Skeletal muscle satellite cell (primary cell): ENCODE data around the gene HDAC9.

Experiments
- H3K27me3 ChIP-seq: 2 replicates; pipeline ENCODE4 v1.7.0; 2013; ENCODE audit warnings: low read length; ENCODE audit not compliant: control insufficient read depth, insufficient read depth
- H3K36me3 ChIP-seq: 2 replicates; pipeline ENCODE4 v1.7.0; 2013; ENCODE audit warnings: mild to moderate bottlenecking, control low read depth, low read length; ENCODE audit not compliant: insufficient read depth
- H3K4me1 ChIP-seq: 2 replicates; pipeline ENCODE4 v1.7.0; 2013; ENCODE audit warnings: low read length; ENCODE audit not compliant: control insufficient read depth, insufficient read depth
- H3K4me2 ChIP-seq: 2 replicates; pipeline ENCODE4 v1.7.0; 2013; ENCODE audit warnings: mild to moderate bottlenecking, low read length
- H3K4me3 ChIP-seq: 2 replicates; pipeline ENCODE4 v1.7.0; 2013; ENCODE audit warnings: low read length
- H3K9ac ChIP-seq: 2 replicates; pipeline ENCODE4 v1.7.0; 2013; ENCODE audit warnings: mild to moderate bottlenecking, low read depth, low read length, moderate library complexity
- H3K9me3 ChIP-seq: replicated peaks from 2 replicates; pipeline ENCODE4 v1.7.0; 2013; ENCODE audit warnings: mild to moderate bottlenecking, control low read depth, low read length

Gene HDAC9

GRCh38 chr7:18511351-18512140 is 16.0 kb downstream of the HDAC9 start:
- H3K4me2 ChIP-seq, result no peak overlapping the region
- H3K9me3 ChIP-seq, result no peaks in the 10 kb centered on the region
- no peaks in the 10 kb centered on the region for H3K27me3 ChIP-seq
- peaks cover 32% of the 10 kb centered on the region for H3K4me1 ChIP-seq
- H3K9ac ChIP-seq, result no peak overlapping the region
- no peak overlapping the region for H3K4me3 ChIP-seq
- no peaks in the 10 kb centered on the region for H3K36me3 ChIP-seq

GRCh38 chr7:18513343-18513742 is 17.8 kb downstream of the HDAC9 start:
- Histone ChIP-seq H3K27me3 (no peaks in the 10 kb centered on the region), H3K4me2 (no peak overlapping the region), H3K9ac (no peak overlapping the region), H3K4me1 (peaks cover 26% of the 10 kb centered on the region), H3K9me3 (no peaks in the 10 kb centered on the region), H3K4me3 (no peak overlapping the region), H3K36me3 (no peaks in the 10 kb centered on the region)

- Histone ChIP-seq H3K4me2 (no peak overlapping the region), H3K9ac (no peak overlapping the region), H3K4me1 (peaks cover 10% of the 10 kb centered on the region), H3K27me3 (no peaks in the 10 kb centered on the region), H3K36me3 (no peaks in the 10 kb centered on the region), H3K9me3 (no peaks in the 10 kb centered on the region), H3K4me3 (no peak overlapping the region)
Observed at GRCh38 chr7:18515067-18515466, 19.5 kb downstream of the HDAC9 start.

GRCh38 chr7:18517646-18518045 is 22.1 kb downstream of the HDAC9 start:
- peaks cover 17% of the 10 kb centered on the region for H3K4me1 ChIP-seq
- no peak overlapping the region for H3K4me2 ChIP-seq
- no peaks in the 10 kb centered on the region for H3K27me3 ChIP-seq
- no peak overlapping the region for H3K4me3 ChIP-seq
- no peak overlapping the region for H3K9ac ChIP-seq
- H3K9me3 ChIP-seq, result no peaks in the 10 kb centered on the region
- H3K36me3 ChIP-seq, result no peaks in the 10 kb centered on the region

- no peaks in the 10 kb centered on the region for H3K27me3 ChIP-seq
- H3K4me2 ChIP-seq, result no peak overlapping the region
- H3K9me3 ChIP-seq, result no peaks in the 10 kb centered on the region
- no peak overlapping the region for H3K4me3 ChIP-seq
- peaks cover 17% of the 10 kb centered on the region for H3K4me1 ChIP-seq
- H3K36me3 ChIP-seq, result no peaks in the 10 kb centered on the region
- H3K9ac ChIP-seq, result no peak overlapping the region
Observed at GRCh38 chr7:18518555-18518954, 23.0 kb downstream of the HDAC9 start.

GRCh38 chr7:18520450-18521235 is 25.1 kb downstream of the HDAC9 start:
- H3K36me3 ChIP-seq, result no peaks in the 10 kb centered on the region
- peaks cover 13% of the 10 kb centered on the region for H3K4me1 ChIP-seq
- no peaks in the 10 kb centered on the region for H3K27me3 ChIP-seq
- no peaks in the 10 kb centered on the region for H3K9me3 ChIP-seq
- H3K4me3 ChIP-seq, result peak overlapping the region; percentile 47
- peak overlapping the region; percentile 37 for H3K9ac ChIP-seq
- H3K4me2 ChIP-seq, result peak overlapping the region; percentile 73

GRCh38 chr7:18521236-18521589 is 25.7 kb downstream of the HDAC9 start:
- H3K4me1 ChIP-seq, result peaks cover 13% of the 10 kb centered on the region
- no peak overlapping the region for H3K4me3 ChIP-seq
- no peaks in the 10 kb centered on the region for H3K9me3 ChIP-seq
- H3K4me2 ChIP-seq, result peak overlapping the region; percentile 73
- H3K9ac ChIP-seq, result peak overlapping the region; percentile 37
- H3K27me3 ChIP-seq, result no peaks in the 10 kb centered on the region
- H3K36me3 ChIP-seq, result no peaks in the 10 kb centered on the region

- Histone ChIP-seq H3K4me2 (no peak overlapping the region), H3K9me3 (no peaks in the 10 kb centered on the region)
Observed at GRCh38 chr7:18521945-18522566, 26.5 kb downstream of the HDAC9 start.

GRCh38 chr7:18524248-18524647 is 28.7 kb downstream of the HDAC9 start:
- Histone ChIP-seq H3K4me3 (no peak overlapping the region), H3K9me3 (no peaks in the 10 kb centered on the region), H3K4me1 (peaks cover 13% of the 10 kb centered on the region), H3K36me3 (no peaks in the 10 kb centered on the region), H3K9ac (no peak overlapping the region), H3K27me3 (no peaks in the 10 kb centered on the region), H3K4me2 (no peak overlapping the region)

More at GRCh38 chr7:18521945-18522566, 26.5 kb downstream of the HDAC9 start:
- peaks cover 13% of the 10 kb centered on the region for H3K4me1 ChIP-seq
- H3K4me3 ChIP-seq, result no peak overlapping the region
- H3K27me3 ChIP-seq, result no peaks in the 10 kb centered on the region
- no peaks in the 10 kb centered on the region for H3K36me3 ChIP-seq
- H3K9ac ChIP-seq, result no peak overlapping the region

- Histone ChIP-seq H3K36me3 (no peaks in the 10 kb centered on the region), H3K9me3 (no peaks in the 10 kb centered on the region), H3K27me3 (no peaks in the 10 kb centered on the region), H3K4me3 (no peak overlapping the region), H3K4me2 (no peak overlapping the region), H3K4me1 (peaks cover 1% of the 10 kb centered on the region), H3K9ac (no peak overlapping the region)
Observed at GRCh38 chr7:18526368-18526878, 30.9 kb downstream of the HDAC9 start.

- Histone ChIP-seq H3K9ac (no peak overlapping the region), H3K9me3 (no peaks in the 10 kb centered on the region), H3K27me3 (no peaks in the 10 kb centered on the region), H3K4me3 (no peak overlapping the region), H3K4me1 (no peaks in the 10 kb centered on the region), H3K4me2 (no peak overlapping the region), H3K36me3 (no peaks in the 10 kb centered on the region)
Observed at GRCh38 chr7:18529239-18529638, 33.7 kb downstream of the HDAC9 start.
